Measurements from ENCODE around the gene LRRC49. TPM values are rescaled to one million over a fixed set of nuclear protein-coding genes. Genes with fewer than 3 reads are reported as not detected.

Gene LRRC49
- total RNA-seq, 4 donors from 2014 or later = 3.3 to 10.4 (median 7.0) TPM

DNA sequence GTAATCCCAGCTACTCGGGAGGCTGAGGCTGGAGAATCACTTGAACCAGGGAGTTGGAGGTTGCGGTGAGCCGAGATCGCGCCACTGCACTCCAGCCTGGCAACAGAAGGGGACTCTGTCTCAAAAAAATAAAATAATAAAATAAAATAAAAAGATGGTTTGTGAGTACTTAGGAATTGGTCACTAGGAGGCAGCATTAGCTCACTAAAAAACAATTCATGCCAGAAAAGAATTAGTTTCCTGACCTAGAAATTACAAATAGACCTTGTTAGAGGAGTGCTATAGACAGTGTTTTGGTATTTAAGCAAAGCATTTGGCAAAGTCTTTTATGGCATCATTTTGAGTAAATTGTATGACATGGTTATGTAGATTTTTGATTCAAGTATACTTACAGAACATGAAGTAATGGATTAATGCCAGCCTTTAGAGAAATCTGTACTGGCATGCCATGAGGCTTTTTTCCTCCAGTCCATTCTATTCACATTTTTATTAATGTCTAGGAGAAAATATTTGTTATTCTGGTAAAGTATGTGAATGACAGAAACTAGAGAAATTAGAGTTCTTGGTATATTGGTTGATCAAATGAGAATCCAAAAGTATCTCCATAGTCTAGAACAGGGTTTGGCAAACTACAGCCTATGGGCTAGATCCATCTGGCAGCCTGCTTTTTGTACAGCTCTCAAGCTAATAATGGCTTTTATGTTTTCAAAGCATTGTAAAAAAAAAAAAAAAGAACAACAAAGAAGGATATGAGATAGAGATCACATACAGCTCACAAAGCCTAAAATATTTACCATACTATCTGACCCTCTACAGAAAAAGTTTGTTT, 81.6 kb downstream of the LRRC49 start:
- TF ChIP-seq POLR2A (IDR thresholded peaks at IDR 0.05; ENCODE audit: low read depth) = no peak
- TF ChIP-seq, protein P1, sequence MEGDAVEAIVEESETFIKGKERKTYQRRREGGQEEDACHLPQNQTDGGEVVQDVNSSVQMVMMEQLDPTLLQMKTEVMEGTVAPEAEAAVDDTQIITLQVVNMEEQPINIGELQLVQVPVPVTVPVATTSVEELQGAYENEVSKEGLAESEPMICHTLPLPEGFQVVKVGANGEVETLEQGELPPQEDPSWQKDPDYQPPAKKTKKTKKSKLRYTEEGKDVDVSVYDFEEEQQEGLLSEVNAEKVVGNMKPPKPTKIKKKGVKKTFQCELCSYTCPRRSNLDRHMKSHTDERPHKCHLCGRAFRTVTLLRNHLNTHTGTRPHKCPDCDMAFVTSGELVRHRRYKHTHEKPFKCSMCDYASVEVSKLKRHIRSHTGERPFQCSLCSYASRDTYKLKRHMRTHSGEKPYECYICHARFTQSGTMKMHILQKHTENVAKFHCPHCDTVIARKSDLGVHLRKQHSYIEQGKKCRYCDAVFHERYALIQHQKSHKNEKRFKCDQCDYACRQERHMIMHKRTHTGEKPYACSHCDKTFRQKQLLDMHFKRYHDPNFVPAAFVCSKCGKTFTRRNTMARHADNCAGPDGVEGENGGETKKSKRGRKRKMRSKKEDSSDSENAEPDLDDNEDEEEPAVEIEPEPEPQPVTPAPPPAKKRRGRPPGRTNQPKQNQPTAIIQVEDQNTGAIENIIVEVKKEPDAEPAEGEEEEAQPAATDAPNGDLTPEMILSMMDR (IDR thresholded peaks at IDR 0.05) = peak in 2 of 3 experiments; percentile 15 to 30
- no peaks in the 10 kb centered on the region for H3K27me3 ChIP-seq
- H3K36me3 ChIP-seq = peaks cover 0 to 4% (median 2%) of the 10 kb centered on the region in 4 donors
- 67% methylated on average over 5 of the region's 5 CpGs for WGBS
- intact Hi-C loops (cut with DNase I) = no loop called here
- no peak overlapping the region for H3K27ac ChIP-seq (replicated peaks in 1 of 4)
- no peak overlapping the region for H3K4me3 ChIP-seq
- H3K4me1 ChIP-seq = no peaks in the 10 kb centered on the region
- DNase-seq (ENCODE audit: extremely low spot score) = no peak
- no peaks in the 10 kb centered on the region for H3K9me3 ChIP-seq

DNA sequence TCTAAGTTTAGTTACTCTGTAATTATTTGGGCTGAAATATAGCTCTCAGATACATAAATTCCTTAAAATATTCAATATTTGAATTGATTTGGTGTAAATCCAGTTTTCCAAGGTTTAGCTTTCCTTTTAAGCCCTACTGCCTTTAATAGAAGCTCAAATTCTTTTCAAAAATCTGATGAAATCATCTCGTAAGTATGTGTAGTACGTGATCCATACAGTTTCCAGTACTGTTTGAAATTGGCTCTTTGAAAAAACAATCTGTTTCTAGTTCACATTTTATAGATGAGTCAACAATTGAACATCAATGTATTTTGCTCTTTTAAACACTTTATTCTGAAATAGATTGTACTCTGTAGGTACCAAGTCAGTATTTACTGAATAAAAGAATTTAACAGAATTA, 84.2 kb downstream of the LRRC49 start:
- WGBS = 94% methylated on average over 2 of the region's 2 CpGs
- Histone ChIP-seq H3K27ac (replicated peaks in 1 of 4) (no peak overlapping the region), H3K27me3 (no peaks in the 10 kb centered on the region), H3K4me3 (no peak overlapping the region), H3K36me3 (peaks cover 0 to 4% (median 2%) of the 10 kb centered on the region in 4 donors), H3K4me1 (no peaks in the 10 kb centered on the region), H3K9me3 (no peaks in the 10 kb centered on the region)
- intact Hi-C loops (cut with DNase I) = no loop called here
- TF ChIP-seq, protein P1 (IDR thresholded peaks at IDR 0.05) = no peak
- TF ChIP-seq POLR2AphosphoS5 (IDR thresholded peaks at IDR 0.05) (no peak), EP300 (IDR thresholded peaks at IDR 0.05) (no peak), POLR2A (IDR thresholded peaks at IDR 0.05; ENCODE audit: low read depth) (no peak)
- DNase-seq (ENCODE audit: extremely low spot score) = no peak

DNA sequence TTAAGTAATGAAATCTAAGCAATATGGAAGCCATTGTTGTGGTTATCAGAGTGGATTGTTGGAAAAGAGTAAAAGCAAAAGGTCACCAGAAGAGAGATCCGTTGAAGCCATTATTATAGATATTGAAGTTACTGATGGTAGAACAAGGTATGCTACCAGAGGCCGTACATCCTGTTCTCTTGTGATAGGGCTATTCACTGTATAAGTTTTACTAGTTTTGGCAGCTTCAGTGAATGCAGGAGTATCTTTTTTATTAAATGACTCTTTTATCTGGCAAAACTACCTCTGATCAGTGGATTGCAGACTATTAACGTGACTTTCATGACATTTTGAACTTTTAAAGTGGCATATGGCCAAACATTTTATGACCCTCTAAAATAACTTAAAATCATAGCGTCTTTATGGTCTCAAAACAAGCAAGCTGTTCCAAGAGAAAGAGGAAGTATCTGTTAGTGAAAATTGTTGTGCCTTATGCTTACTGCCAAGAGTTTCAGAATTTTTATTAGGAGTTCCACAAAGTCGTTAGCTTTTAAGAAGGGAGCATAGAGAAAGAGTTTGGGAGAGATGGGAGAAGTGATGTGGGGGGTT, 102.9 kb downstream of the LRRC49 start:
- peaks cover 0 to 16% (median 10%) of the 10 kb centered on the region in 4 donors for H3K9me3 ChIP-seq
- peaks cover 0 to 33% (median 18%) of the 10 kb centered on the region in 4 donors for H3K36me3 ChIP-seq
- DNase-seq (ENCODE audit: extremely low spot score) = no peak
- no peaks in the 10 kb centered on the region for H3K4me1 ChIP-seq
- TF ChIP-seq, protein P1 (IDR thresholded peaks at IDR 0.05) = no peak
- no peak overlapping the region for H3K27ac ChIP-seq (replicated peaks in 1 of 4)
- WGBS = 53% methylated on average over 5 of the region's 5 CpGs
- no peaks in the 10 kb centered on the region for H3K27me3 ChIP-seq
- intact Hi-C loops (cut with DNase I) = no loop called here
- no peak overlapping the region for H3K4me3 ChIP-seq

DNA sequence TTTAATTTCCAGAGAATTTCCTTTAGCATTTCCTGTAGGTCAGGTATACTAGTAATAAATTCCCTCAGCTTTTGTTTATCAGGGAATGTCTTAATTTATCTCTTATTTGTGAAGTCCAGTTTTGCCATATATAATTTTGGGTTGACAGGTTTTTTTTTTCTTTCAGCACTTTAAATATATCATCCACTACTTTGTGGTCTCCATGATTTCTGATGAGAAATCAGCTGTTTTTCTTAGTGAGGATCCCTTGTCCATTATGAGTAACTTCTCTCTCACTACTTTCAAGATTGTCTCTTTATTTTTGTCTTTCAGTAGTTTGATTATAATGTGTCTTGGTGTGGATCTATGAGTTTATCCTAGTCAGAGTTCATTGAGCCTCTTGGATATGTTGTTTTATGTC, 105.7 kb downstream of the LRRC49 start:
- Histone ChIP-seq H3K4me1 (peaks cover 0 to 3% (median 0%) of the 10 kb centered on the region in 4 donors), H3K27me3 (no peaks in the 10 kb centered on the region), H3K4me3 (no peak overlapping the region), H3K27ac (replicated peaks in 1 of 4) (no peak overlapping the region), H3K9me3 (peaks cover 0 to 7% (median 3%) of the 10 kb centered on the region in 4 donors), H3K36me3 (peaks cover 0 to 12% (median 4%) of the 10 kb centered on the region in 4 donors)
- no peak for DNase-seq (ENCODE audit: extremely low spot score)
- TF ChIP-seq POLR2A (IDR thresholded peaks at IDR 0.05; ENCODE audit: low read depth) (no peak), POLR2AphosphoS5 (IDR thresholded peaks at IDR 0.05) (no peak), EP300 (IDR thresholded peaks at IDR 0.05) (no peak)
- TF ChIP-seq, protein P1 (IDR thresholded peaks at IDR 0.05) = no peak
- intact Hi-C loops (cut with DNase I) = no loop called here

Measured in esophagus muscularis mucosa (tissue), 4 donors.